SKM-1 treated with dmso at 0.1 percent for 144 hours (cell line): ENCODE measurements around the gene EML4.
"Not testable (repeated sequence)": the region's sequence is repeated elsewhere in the genome, so short reads cannot be mapped to it uniquely, and the experiment has no call there.

ENCODE experiments used
- DNase-seq: peaks from one replicate; lab custom pipeline; 2025; ENCODE audit not compliant: unreplicated experiment; lab: John Stamatoyannopoulos, UW

The EML4 gene, protein sequence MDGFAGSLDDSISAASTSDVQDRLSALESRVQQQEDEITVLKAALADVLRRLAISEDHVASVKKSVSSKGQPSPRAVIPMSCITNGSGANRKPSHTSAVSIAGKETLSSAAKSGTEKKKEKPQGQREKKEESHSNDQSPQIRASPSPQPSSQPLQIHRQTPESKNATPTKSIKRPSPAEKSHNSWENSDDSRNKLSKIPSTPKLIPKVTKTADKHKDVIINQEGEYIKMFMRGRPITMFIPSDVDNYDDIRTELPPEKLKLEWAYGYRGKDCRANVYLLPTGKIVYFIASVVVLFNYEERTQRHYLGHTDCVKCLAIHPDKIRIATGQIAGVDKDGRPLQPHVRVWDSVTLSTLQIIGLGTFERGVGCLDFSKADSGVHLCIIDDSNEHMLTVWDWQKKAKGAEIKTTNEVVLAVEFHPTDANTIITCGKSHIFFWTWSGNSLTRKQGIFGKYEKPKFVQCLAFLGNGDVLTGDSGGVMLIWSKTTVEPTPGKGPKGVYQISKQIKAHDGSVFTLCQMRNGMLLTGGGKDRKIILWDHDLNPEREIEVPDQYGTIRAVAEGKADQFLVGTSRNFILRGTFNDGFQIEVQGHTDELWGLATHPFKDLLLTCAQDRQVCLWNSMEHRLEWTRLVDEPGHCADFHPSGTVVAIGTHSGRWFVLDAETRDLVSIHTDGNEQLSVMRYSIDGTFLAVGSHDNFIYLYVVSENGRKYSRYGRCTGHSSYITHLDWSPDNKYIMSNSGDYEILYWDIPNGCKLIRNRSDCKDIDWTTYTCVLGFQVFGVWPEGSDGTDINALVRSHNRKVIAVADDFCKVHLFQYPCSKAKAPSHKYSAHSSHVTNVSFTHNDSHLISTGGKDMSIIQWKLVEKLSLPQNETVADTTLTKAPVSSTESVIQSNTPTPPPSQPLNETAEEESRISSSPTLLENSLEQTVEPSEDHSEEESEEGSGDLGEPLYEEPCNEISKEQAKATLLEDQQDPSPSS

DNA sequence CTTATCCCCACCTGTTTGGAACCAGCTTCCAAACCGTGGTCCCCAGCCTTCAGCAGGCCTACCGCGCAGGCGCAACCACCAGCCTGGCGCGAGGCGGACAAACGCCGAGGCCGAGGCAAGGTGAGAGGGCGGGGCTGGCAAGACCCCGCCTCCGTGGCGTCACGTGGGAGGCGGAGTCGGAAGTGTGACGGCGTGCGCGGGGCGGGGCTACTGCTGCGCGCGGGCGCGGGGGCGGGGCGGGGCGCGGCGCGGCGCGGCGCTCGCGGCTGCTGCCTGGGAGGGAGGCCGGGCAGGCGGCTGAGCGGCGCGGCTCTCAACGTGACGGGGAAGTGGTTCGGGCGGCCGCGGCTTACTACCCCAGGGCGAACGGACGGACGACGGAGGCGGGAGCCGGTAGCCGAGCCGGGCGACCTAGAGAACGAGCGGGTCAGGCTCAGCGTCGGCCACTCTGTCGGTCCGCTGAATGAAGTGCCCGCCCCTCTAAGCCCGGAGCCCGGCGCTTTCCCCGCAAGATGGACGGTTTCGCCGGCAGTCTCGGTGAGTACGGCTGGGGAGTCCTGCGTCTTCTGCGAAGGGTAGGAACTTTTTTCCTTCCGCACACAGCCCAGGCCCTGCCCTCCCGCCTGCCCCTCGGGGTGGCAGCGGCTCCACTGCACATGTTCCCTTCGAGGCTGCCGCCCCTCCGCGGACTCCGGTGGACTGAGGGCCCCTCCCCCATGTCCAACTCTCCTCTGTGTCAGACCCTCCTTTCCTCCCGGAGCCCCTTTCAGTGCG lies at the start of gene EML4:
EML4 (plus strand) TSS at position 254 of the 774 bp plus-strand sequence; CDS start at position 513, 259 bp downstream.
- peak; percentile 58 for DNase-seq

- DNase-seq = no peak
Observed at GRCh38 chr2:42123426-42123825, 45.7 kb upstream of the EML4 start.

DNA sequence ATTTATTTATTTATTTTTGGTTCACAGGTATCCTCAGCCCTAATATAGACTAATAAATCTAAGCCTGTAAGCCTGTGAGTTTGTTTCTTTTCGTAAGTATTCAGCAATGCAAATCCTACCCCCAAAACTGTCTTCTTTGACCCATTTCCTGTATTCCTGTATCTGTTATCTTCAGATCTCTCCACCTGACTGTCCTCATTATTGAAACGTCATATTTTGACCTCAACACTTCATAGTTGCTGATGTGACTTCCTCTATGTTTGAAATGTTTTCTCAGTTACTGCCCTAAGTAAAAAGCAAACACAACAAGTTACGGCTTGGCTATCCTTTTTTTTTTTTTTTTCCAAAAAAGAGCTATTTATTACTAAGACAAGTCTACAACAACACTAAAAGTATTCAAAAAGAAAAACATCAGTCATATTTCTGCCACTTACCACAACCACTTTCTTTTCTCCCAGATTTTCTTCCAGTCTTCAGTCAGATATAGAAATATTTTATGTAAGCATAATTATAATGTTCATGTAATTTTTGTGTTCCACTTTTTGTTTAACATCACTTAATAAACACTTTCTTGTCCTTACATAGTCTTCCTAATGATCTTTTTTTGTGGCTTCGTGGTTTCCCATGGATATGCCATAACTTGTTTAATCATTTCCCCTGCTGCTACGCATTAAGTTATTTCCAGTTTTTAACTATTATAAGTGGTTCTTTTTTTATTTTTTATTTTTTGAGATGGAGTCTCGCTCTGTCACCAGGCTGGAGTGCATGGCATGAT lies 45.0 kb upstream of the EML4 start:
- no peak for DNase-seq

DNA sequence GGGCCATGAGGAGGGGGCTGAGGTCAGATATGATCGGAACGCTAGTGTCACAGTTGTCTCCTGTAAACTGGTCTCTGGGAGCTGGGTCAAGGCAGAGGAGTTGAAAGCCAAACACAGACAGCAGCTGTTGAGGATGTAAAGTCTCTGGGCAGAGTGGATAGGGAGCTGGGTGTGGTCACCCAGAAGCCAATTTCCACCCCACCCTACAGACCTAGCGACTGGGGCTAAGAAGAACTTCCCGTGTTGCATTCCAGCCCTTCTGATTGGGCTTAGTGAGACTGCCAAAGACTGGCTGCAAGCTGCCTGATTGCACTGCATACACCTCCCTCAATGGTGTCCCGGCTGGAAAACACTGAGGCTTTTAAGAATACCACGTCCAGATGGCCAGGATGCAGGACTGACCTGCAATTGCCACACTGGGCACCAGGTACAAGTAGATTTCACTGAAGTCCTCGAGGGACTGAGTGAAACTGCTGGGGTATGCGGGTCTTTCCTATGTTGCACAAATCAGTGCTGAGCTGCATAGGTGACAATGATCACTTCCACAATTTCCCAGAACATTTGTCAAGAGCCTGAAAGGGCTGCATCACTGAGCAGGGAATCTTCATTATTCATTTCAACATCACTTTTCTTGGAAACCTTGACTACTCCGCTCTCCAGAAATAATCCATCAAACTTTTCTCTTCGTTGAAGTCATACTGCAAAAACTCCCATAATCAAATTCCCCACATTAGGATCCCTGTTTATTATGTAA lies 43.1 kb upstream of the EML4 start:
- DNase-seq = no peak

DNA sequence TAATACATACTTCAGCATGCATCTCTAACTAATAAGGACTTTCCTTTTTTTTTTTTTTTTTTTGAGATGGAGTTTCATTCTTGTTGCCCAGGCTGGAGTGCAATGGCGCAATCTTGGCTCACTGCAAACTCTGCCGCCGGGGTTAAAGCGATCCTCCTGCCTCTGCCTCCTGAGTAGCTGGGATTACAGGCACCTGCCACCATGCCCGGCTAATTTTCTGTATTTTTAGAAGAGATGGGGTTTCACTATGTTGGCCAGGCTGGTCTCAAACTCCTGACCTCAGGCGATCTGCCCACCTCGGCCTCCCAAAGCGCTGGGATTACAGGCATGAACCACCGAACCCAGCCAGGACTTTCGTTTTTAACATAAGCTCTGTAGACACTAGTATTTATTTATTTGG lies 42.3 kb upstream of the EML4 start:
- not testable (repeated sequence) for DNase-seq

GRCh38 chr2:42127425-42128424 lies 41.4 kb upstream of the EML4 start:
- no peak for DNase-seq

DNA sequence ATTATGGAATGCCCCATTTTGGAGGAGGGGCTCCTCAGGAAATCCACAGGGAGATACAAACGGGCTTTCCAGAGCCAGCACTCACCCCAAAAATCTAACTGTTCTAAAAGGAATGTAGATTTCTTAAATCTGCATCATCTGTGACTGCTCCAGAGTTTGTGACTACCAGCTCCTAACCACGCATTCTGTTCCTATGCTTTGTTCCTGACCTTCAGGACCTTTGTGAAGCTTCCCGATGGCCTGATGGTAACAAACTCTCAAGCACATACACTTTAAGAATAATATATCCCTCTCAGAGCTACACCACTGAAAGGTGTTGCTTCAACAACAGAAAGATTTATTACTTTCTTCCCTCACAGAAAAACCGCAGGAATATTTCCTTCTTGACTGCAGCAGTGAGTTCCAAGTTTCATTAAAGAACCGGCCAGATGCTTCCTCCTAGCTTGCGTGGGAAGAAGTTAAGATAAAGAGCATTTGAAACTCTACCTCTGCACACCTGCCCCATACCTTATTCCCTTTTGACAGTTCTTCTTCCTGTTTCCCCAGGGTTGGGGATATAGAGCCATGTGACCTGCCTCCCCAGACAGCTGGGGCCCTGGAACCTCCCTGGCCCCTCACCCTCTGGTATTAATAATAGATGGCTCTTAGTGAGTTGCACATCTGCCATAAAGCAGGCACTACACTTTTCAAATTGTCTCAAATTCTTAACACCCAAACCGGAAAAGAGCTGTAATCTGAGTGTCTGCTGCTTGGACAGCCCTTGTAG lies 40.2 kb upstream of the EML4 start:
- DNase-seq = peak; percentile 35

GRCh38 chr2:42129487-42129852 lies 39.7 kb upstream of the EML4 start:
- DNase-seq = no peak

- no peak for DNase-seq
Observed at GRCh38 chr2:42129947-42130346, 39.2 kb upstream of the EML4 start.

DNA sequence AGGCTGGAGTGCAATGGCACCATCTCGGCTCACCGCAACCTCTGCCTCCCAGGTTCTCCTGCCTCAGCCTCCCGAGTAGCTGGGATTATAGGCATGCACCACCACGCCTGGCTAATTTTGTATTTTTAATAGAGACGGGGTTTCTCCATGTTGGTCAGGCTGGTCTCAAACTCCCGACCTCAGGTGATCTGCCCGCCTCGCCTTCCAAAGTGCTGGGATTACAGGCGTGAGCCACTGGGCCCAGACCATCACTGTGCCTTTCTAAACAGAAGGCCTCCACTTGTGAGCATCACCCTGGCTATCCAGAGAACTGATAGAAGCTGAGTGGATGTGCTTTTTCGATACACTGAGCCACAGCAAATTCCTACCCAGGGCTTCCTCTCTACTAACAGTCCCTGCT lies 38.3 kb upstream of the EML4 start:
- not testable (repeated sequence) for DNase-seq

GRCh38 chr2:42132191-42132965 lies 36.8 kb upstream of the EML4 start:
- no peak for DNase-seq

DNA sequence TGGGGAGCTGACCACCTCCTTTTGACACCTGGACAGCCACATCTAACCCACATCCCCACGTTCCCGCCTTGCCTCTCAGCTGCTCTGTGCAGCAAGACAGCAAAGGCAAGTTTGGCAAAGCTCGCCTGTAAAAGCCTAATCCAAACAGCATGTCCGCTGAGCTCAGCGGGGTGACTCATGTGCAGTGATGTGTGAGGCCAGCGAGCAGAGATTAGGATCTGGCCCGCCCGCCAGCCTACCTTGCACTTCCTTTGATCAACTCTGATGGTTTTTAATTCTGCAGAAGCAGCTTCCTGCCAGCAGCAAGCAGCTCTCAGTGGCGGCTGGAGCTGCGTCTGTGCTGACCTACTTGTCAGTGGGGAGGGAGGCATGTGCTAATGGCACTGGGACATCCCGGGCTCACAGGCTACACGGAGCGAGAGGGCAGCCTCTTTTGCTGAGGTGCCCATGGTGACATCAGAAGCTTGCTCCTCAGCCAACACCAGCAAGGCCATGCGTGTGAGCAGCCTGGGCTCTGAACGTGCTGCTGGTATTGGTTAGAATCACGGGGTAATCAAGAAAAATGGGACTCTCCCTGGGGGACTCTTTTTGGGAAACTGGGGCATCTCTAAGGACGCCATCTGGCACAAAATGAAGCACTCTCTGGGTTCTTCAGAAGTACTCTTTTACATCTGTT lies 36.0 kb upstream of the EML4 start:
- no peak for DNase-seq

- no peak for DNase-seq
Observed at GRCh38 chr2:42133771-42134195, 35.4 kb upstream of the EML4 start.

DNA sequence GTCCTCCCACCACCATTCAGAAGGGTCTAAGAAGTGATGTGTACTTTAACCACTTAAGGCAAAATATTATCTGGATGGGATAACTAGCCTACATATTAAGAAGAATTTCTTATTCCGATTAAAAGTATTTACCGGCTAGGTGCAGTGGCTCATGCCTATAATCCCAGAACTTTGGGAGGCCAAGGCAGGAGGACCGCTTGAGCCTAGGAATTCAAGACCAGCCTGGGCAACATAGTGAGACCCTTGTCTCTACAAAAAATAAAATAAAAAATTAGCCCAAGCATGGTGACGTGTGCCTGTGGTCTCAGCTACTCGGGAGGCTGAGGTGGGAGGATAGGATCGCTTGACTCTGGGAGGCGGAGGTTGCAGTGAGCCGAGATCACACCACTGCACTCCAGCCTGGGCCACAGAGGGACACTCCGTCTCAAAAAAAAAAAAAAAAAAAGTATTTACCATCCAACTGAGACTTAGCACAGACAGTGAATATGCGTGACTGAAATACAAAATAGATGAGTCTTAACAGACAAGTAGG lies 34.7 kb upstream of the EML4 start:
- DNase-seq = not testable (repeated sequence)

- DNase-seq = peak; percentile 33
Observed at GRCh38 chr2:42135381-42136312, 33.5 kb upstream of the EML4 start.
